Pons (tissue), 1 donor: Measurements from ENCODE around the gene ING5.
A peak's percentile ranks its signal among the peaks of the same experiment; 100 is the strongest.

ENCODE experiments used
- DNase-seq: peaks from one replicate; pipeline ENCODE4 v3.0.0-alpha.2; 2016; ENCODE audit warnings: low spot score

ING5 gene

DNA sequence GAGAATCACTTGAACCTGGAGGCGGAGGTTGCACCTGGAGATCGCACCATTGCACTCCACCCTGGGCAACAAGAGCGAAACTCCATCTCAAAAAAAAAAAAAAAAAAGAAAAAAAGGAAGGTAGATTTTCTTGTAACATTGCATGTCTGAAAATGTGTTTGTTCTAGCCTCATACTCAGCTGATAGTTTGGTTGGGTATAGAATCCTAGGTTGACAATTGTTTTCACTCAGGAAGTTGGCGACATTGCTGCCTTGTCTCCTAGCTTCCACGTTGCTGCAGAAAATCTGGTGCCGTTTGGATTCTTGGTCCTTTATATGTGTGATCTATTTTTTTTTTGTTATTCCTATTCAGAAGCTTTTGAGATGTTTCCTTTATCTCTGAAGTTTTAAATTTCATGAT lies 4.7 kb downstream of the ING5 start:
- no peak for DNase-seq

DNA sequence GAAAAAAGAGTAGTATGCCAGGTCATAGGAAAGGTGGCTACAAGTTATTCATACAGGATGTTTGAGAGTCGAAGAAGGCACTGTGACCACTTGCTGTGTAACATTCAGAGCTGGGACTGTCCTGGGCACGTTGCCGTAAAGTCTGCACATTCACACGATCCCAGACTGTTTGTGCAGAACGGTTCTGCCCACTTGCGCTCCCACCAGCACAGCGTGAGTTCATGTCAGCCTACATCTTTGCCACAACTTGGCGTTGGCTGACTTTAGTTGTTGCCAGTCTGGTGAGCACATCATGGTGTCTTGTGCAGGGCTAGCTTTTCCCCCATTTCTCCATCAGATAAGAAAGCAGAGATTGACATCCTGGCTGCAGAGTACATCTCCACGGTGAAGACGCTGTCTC lies 7.0 kb downstream of the ING5 start:
- no peak for DNase-seq

DNA sequence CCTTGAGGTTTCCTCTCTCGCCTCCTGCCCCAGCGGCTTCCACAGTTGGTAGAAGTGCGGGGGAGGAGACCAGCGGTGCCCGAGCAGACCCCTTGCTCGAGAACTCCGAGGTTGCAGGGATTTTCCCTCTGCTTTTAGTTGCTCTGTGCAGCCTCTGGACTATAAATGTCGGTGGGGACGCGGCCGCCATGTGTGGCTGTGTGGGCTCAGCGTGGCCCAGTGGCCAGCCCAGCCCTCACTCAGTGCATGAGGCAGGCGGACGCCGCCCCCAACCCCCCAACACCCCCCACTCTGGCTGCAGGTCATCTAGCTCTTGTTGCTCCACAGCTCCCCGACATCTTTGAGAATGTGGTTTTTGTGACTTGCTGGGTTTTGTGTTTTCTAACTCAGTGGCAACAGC lies 17.3 kb downstream of the ING5 start:
- no peak for DNase-seq

DNA sequence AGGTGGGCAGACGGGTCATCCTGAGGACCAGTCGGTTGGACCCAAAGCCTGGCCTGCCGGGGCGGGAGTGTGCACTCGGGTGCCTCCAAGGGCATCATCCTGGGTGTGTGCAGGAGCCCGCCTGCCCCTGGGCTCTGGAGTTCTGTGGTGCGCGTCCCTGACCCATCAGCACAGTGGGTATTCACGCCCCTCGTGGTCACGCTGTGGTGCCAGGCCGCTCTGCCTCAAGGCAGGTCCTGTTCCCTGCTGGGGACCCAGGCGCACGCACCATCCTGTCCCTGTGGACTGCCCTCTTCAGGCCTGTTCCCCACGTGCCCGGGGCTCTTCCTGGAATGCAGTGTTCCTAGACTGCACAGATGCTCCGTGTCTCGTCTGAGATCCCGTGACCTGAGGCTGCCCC lies 18.3 kb downstream of the ING5 start:
- DNase-seq, result no peak

DNA sequence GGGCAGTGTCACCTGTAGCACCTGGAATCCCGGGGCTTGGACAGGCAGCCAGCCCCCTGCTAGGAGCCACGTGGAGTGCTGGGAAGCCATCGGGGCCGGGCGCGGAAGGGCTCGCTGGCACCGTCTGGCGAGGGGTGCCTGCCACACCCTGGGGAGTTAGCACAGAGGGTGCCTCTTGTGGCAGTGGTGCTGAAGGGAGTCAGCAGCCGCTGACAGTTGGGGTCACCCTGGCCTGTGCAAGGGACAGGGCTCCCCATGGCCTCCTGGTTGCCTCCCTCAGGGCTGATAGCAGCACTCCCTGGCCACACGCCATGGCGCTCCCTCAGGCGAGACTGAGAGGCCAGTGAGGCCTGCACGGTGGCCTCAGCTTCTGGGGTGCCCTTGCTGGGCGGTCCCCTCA lies 18.7 kb downstream of the ING5 start:
- DNase-seq, result no peak

DNA sequence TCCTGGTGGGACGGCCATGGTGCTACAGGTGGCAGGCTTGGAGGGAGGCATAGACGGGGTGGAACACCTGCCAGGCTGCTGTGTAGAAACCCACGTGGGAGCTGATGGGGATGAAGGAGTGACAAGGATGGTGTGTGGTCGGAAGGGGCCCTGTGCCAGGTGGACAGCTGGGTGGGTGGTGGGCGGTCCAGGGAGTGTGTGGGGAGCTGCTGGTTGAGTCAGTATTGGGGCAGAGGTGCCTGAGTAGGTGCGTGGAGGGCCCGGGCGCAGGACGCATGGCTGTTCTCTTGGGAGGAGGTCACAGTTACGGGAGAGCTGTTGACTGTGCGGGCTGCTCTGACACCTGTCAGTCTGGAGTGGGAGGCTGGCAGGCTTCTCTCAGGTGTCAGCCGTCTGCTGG lies 20.0 kb downstream of the ING5 start:
- no peak for DNase-seq

DNA sequence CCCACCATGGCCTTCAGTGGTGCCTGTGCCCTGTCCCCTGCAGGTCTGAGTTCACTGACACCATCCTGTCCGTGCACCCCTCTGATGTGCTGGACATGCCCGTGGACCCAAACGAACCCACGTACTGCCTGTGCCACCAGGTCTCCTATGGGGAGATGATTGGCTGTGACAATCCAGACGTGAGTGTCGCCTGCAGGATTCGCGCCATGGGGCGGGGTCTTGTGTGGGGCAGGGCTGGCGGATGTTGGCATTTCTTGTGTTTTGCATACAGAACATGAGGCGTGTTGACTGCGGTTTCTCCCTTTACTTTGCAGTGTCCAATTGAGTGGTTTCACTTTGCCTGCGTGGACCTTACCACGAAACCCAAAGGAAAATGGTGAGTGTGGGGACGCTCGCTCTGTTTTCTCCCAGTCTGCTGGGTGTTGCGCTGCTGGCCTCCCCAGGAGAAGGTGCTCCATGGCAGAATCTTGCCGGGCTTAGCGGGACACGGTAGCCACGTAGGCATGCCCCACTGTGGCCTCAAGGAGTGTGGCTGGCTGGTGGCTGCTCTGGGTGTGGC lies 21.1 kb downstream of the ING5 start:
- DNase-seq, result no peak

DNA sequence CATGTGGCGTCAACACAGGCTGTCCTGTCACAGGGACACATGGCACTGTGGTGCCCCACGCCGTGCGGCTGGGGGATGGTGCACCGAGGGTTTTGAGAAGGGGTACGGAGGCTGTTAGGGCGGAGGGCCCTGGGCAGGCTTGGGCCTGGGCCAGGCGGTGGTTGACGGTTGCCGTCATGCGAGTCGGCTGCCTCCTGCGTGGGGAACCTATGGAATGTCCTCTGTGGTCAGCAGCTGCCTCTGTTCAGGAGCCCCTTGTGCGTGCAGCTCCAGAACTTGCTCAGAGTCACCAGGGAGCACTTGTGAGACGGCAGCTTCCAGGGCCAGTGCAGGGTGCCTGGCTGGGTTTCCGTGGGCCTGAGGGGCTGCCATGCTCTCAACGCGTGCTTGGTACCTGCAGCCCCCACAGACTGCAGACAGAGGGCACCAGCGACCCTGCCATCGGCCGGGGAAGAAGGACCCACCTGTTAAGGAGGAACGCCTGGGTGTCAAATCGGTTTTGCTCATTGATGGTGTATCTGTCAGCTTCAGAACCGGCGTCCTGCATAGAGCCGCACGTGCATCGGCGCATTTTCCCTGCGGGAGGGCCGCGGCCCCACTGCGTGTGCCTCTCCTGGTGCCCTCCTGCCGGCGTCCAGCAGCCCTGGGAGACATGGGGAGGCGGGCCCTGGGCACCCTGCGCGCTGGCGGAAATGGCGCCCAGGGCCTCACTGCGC lies 22.6 kb downstream of the ING5 start:
- no peak for DNase-seq

DNA sequence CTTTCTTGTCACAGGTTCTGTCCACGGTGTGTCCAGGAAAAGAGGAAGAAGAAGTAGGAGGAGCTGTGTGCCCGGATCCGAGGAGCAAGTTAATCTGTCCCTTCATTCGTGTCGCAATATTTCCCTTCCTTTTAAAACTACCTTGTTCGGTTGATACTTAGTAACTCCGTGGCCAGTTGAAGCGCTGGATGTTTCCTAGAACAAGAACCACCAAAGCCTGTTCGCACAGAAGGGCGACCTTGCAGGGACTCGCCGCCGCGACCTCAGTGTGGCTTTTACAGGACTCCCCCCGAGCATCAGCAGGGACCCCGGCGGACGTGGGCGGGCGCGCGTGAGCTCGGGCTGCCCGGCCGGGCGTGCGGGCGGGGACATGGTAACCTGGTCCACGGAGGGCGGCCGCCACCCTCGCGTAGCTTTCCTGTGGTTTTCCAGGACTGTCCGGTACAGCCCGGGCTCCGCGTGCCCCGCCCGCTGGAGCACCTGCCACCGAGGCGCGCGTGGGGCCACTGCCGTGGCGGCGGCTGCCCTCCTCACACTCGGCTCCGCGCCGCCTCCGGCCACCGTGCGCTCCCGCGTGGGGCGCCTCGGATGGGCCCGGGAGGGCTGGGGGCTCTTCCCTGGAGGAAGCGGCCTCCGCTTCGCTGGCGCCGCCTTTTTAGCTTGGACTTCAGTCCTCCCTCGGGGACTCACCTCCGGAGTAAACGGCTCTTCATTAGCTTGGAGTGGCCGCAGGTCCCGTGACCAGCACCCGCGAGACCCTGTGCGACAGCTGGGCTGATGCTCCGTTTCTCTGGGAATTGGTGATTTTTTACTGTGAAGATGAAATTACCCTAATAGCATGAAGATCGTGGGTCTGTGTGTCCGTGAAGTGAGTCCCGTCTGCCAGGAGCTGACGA lies 23.4 kb downstream of the ING5 start:
- DNase-seq, result no peak

DNA sequence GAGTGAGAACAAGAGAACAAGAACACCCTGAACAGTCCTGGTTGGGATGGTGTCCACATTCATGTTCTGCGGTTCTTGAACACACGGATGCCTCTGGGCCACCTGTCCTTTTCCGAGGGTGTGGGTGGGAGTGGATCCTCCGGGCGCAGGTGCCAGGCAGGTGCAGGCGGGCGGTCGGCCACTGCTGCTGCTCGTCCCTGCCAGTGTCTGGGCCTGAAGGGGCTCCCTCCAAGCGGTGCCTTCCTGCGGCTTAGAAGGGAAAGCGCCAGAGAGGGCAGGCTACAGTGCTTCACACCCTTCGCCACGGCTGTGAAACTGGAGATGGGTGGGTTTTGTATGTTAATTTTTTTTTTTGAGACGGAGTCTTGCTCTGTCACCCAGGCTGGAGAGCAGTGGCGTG lies 24.6 kb downstream of the ING5 start:
- DNase-seq, result no peak

DNA sequence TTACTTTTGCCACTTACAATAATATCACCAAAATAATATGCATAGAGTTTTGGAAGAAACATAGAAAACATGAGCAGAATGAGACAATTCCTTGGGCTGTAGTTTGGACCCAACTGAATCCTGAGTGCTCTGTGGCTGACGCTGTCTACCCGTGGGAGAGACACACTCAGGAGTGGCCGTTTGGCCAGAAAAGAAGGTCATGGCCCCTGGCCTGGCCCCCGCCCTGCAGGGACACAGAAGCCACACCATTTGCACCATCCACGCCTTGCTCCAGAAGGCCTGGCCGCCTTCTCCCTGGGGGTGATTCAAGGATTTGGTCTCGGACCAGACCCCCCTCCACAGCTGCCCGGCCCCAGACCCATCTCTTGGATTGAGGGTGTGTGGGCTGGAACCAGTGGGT lies 26.2 kb downstream of the ING5 start:
- no peak for DNase-seq

DNA sequence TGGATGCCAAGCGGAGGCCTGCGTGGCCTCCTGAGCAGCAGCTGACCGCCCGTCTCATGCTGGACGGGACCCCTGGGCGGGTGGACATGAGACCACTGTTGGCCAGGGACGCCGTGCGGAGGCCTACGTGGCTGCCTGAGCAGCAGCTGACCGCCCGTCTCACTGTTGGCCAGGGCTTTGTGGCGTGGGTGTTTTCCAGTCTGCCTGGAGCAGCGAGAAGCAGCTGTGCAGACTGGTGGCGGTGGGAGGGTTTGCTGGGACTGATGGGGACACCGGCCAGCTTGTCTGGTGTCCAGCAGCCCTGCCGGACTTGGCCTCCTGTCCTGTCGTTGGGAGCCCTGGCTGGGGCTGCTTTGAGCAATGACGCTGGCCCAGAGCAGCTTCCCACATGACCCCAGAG lies 26.8 kb downstream of the ING5 start:
- peak; percentile 59 for DNase-seq

DNA sequence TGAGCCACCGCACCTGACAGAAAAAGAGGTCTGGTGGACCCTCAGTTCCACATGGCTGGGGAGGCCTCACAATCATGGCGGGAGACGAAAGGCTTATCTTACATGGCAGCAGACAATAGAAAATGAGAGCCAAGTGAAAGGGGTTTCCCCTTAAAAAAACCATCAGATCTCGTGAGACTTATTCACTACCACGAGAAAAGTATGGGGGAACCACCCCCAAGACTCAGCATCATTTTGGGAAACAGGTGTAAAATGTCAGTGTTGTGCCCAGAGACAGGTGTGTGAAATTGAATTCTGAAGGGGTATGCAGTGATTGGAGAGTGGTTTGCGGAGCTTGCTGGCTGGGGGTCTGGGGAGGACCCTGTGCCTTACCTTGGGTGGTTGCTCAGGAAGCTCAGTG lies 28.0 kb downstream of the ING5 start:
- DNase-seq, result no peak

DNA sequence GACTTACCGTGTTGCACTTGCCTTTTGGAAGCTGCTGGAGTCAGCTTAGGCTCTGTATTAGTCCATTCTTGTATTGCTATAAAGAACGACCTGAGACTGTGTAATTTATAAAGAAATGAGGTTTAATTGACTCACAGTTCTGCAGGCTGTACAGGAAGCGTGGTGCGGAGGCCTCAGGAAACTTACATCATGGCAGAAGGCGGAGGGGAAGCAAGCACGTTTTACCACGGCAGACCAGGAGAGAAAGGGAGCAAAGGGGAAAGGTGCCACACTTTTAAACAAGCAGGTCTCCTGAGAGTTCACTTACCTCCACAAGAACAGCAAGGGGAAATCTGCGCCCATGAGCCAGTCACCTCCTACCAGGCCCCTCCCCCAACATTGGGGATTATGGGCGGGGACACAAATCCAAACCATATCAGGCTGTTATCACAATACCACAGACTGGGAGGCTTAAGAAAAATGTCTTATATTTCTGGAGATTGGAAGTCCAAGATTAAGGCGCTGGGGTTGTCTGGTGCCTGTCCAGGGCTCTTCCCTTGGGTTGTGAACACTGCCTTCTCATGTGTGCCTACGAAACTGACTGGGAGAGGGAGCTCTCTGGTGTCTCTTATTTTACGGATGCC lies 28.9 kb downstream of the ING5 start:
- no peak for DNase-seq

DNA sequence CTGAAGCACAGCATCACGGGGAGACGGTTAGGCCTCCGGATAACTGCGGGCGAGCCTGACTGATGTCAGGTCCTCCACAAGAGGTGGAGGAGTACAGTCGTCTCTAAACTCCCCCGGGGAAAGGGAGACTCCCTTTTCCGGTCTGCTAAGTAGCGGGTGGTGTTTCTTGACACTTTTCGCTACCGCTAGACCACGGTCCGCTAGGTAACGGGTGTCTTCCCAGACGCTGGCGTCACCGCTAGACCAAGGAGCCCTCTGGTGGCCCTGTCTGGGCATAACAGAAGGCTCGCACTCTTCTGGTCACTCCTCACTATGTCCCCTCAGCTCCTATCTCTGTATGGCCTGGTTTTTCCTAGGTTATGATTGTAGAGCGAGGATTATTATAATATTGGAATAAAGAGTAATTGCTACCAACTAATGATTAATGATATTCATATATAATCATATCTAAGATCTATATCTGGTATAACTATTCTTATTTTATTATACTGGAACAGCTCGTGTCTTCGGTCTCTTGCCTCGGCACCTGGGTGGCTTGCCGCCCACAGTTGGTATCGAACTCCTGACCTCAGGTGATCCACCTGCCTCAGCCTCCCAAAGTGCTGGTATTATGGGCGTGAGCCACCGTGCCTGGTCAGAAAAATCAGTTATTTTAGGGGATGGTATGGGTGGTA lies 30.8 kb downstream of the ING5 start:
- DNase-seq, result peak; percentile 38

DNA sequence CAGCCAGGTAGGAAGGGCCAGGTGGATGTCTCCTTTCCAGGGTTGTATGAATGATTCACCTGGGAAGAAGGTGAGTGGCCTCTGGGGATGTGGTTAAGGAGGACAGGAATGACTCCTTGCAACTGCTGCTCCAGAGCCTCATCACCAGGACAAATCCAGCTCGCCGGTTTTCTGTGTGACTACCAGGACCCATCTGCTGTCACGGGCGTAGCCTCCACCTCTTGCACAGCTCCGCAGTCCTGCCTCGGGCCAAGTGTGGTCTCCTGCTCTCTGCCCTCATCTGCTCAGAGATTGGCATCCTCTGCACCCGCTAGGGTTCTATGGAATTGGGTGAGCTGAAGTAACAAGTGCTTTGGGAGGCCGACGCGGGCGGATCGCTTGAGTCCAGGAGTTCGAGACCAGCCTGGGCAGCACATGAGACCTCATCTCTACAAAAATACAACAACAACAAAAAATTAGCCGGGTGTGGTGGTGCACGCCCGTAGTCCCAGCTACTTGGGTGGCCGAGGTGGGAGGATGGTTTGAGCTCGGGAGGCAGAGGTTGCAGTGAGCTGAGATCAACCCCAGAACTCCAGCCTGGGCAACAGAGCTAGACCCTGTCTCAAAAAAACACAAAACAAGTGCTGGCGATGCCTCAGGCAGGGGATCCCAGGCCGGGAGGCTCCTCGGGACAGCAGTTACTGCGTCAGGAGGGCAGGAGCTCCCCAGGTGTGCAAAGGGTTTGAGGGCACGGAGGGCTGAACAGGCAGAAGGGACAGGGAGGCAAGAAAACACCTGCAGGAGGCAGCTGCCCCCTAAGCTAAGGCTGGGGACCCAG lies 31.8 kb downstream of the ING5 start:
- peak; percentile 4 for DNase-seq

DNA sequence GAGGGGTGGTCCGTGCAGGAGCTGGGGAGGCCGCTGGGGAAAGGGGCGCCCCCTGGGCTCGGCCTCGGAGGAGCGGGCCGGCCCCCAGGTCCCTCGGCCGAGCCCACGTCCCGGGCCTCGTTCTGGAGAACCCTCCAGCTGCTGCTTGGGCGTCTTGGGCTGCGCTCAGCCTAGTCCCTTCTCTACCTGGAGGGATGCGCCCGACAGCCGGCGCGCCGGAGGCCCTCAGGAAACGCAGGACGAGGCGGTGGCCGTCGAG lies 32.3 kb downstream of the ING5 start:
- DNase-seq, result no peak

DNA sequence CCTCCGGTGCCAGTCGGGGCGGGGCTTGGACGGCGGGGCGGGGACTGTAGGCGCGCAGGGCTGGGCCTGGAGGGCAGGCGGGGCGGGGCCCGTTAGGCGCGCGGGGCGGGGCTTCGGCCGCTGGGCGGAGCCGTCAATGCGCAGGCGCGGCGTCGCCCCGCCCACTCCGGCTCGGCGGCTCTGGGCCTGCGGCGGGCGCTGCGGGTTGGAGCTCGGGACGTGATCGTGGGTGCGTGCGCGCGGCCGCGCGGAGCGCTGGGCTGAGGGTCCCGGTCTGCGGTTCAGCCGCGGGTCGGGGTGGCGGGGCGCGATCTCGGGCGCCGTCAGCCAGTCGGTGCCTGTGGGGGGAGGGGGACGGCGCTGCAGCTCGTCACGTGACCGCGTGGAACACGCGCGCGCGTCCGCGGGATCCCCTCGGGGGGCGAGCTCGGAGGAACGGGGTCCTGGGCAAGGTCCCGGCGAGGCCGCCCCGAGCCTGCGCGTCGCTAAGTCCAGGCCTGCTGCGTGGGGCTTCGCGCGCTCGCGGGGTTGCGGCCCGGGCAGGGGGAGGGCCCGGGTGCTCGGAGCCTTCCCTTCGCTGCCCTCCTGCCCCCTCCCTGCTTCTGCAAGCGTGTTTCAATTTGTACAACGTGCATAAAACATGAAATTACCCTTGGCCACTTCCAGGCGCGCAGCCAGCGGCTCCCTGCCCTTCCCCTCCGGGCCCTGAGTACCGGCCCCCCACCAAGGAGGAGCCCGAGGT lies 32.8 kb downstream of the ING5 start, which contains the start of gene D2HGDH:
D2HGDH (plus strand) TSS at position 164 of the 742 bp plus-strand sequence. CDS start 595 bp downstream, outside the sequence.
- DNase-seq, result peak; percentile 76

DNA sequence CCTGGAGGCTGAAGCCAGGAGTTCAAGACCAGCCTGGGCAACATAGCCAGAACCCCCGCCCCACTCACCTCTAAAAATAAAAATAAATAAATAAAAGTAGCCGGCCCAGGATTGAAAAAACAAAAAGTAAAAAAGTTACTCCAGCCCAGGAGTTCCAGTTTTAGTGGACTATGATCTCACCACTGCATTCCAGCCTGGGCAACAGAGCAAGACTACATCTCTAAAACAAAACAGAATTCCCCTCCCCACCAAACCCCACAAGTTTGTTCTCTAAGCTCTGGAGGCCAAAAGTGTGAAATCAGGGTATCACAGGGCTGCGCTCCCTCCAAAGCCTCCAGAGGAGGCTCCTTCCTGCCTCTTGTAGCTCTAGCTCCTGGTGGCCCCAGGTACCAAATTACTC lies 34.3 kb downstream of the ING5 start:
- no peak for DNase-seq

DNA sequence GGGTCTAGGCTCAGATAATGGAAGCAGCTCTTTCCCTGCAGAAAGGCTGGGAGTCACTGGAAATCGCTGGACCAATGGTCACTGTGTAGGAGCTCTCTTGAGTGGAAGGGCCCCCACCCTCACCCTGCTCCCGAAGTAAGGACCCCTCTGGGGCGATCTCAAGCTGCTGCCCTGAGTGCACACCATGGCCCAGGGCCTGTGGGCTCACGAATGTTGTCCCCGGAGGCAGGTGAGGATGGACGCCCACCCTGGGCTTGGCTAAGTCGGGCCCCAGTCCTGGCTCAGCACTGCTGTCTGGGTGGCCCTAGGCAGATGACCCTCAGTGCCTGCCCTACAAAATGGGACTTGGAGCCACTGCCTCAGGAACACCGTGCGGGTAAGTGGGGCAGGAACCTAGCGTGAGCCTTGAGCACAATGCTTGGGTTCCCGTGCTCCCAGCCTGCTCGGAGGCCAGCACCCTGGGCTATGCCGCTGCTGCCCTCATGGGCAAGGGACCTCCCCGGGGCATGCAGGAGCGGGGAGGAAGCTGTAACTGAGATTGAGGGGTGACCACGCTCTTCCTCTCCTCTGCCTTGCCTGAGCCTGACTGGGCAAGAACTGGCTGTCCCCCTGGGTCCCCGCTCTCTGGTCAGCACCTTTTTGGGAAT lies 36.3 kb downstream of the ING5 start:
- no peak for DNase-seq
